Ectodermal cell (in vitro differentiated cells): ENCODE measurements around the gene SRXN1.
A peak's percentile ranks its signal among the peaks of the same experiment; 100 is the strongest.

Experiments used
- H3K27ac ChIP-seq: 2 replicates; pipeline ENCODE4 v1.7.0; 2013; ENCODE audit warnings: mild to moderate bottlenecking, low read depth, low read length; ENCODE audit not compliant: insufficient read depth, poor library complexity, severe bottlenecking
- H3K27me3 ChIP-seq: 2 replicates; pipeline ENCODE4 v1.7.0; 2013; ENCODE audit warnings: mild to moderate bottlenecking, low read length; ENCODE audit not compliant: insufficient read depth, control insufficient read depth, poor library complexity, severe bottlenecking
- H3K36me3 ChIP-seq: one replicate; pipeline ENCODE4 v1.7.0; 2013; ENCODE audit warnings: low read length; ENCODE audit not compliant: control insufficient read depth, insufficient read depth
- H3K4me1 ChIP-seq: one replicate; pipeline ENCODE4 v1.7.0; 2013; ENCODE audit warnings: low read length; ENCODE audit not compliant: control insufficient read depth, insufficient read depth
- H3K4me3 ChIP-seq: 2 replicates; pipeline ENCODE4 v1.7.0; 2013; ENCODE audit warnings: low read depth, low read length, control low read depth; ENCODE audit not compliant: insufficient read depth
- H3K9me3 ChIP-seq: 2 replicates; pipeline ENCODE4 v1.7.0; 2013; ENCODE audit warnings: mild to moderate bottlenecking, low read length, moderate library complexity; ENCODE audit not compliant: control insufficient read depth
- WGBS, 2 experiments: methylation state at CpG; one replicate each; pipeline ENCODE4 v1.1.7; 2013; ENCODE audit warnings: missing lambda C conversion rate in 2 of 2; 5-methylcytosine and 5-hydroxymethylcytosine counted together

Gene SRXN1

GRCh38 chr20:675453-676314, 22.7 kb upstream of the SRXN1 start, which contains the start of gene SCRT2:
Gene SCRT2 (minus strand): TSS chr20:675802. CDS start chr20:675601, 201 bp downstream.
- peak within 1 kb of the TSS; percentile 19 for H3K4me3 ChIP-seq
- H3K36me3 ChIP-seq: no peaks in the 10 kb centered on the region
- H3K9me3 ChIP-seq: no peaks in the 10 kb centered on the region
- H3K27ac ChIP-seq: no peak within 1 kb of the TSS
- H3K4me1 ChIP-seq: peaks cover 20% of the 10 kb centered on the region
- 0 to 1% methylated on average over 68 to 69 of the region's 69 CpGs for whole genome bisulfite sequencing, 2 experiments
- peaks cover 36% of the 10 kb centered on the region for H3K27me3 ChIP-seq

GRCh38 chr20:675033-675452, 22.0 kb upstream of the SRXN1 start:
- no peaks in the 10 kb centered on the region for H3K36me3 ChIP-seq
- WGBS, 2 experiments: 6% methylated on average over 25 of the region's 25 CpGs
- H3K27ac ChIP-seq: no peak overlapping the region
- H3K9me3 ChIP-seq: no peaks in the 10 kb centered on the region
- H3K27me3 ChIP-seq: peaks cover 36% of the 10 kb centered on the region
- peaks cover 20% of the 10 kb centered on the region for H3K4me1 ChIP-seq
- H3K4me3 ChIP-seq: peak overlapping the region; percentile 19

- Histone ChIP-seq H3K36me3 (no peaks in the 10 kb centered on the region), H3K9me3 (no peaks in the 10 kb centered on the region), H3K4me1 (peaks cover 20% of the 10 kb centered on the region), H3K27ac (no peak overlapping the region), H3K4me3 (no peak overlapping the region), H3K27me3 (peaks cover 36% of the 10 kb centered on the region)
- 75 to 78% methylated on average over 3 of the region's 3 CpGs for WGBS, 2 experiments
Measured at GRCh38 chr20:673603-674001, 20.6 kb upstream of the SRXN1 start.

GRCh38 chr20:672963-673602, 20.1 kb upstream of the SRXN1 start:
- 64 to 69% methylated on average over 7 of the region's 7 CpGs for whole genome bisulfite sequencing, 2 experiments
- Histone ChIP-seq H3K4me3 (no peak overlapping the region), H3K27me3 (peaks cover 36% of the 10 kb centered on the region), H3K9me3 (no peaks in the 10 kb centered on the region), H3K27ac (no peak overlapping the region), H3K36me3 (no peaks in the 10 kb centered on the region), H3K4me1 (peaks cover 20% of the 10 kb centered on the region)

GRCh38 chr20:671252-672030, 18.4 kb upstream of the SRXN1 start:
- Histone ChIP-seq H3K4me1 (peaks cover 14% of the 10 kb centered on the region), H3K27ac (no peak overlapping the region), H3K36me3 (no peaks in the 10 kb centered on the region), H3K4me3 (no peak overlapping the region), H3K9me3 (no peaks in the 10 kb centered on the region), H3K27me3 (peaks cover 29% of the 10 kb centered on the region)
- 90 to 91% methylated on average over 9 of the region's 9 CpGs for WGBS, 2 experiments

GRCh38 chr20:669573-669972, 16.6 kb upstream of the SRXN1 start:
- Histone ChIP-seq H3K27me3 (peaks cover 20% of the 10 kb centered on the region), H3K36me3 (no peaks in the 10 kb centered on the region), H3K4me1 (peaks cover 17% of the 10 kb centered on the region), H3K27ac (no peak overlapping the region), H3K4me3 (no peak overlapping the region), H3K9me3 (no peaks in the 10 kb centered on the region)
- WGBS, 2 experiments: 82 to 90% methylated on average over 7 of the region's 7 CpGs

GRCh38 chr20:668638-669037, 15.6 kb upstream of the SRXN1 start:
- Histone ChIP-seq H3K36me3 (no peaks in the 10 kb centered on the region), H3K9me3 (no peaks in the 10 kb centered on the region), H3K27me3 (peaks cover 16% of the 10 kb centered on the region), H3K27ac (no peak overlapping the region), H3K4me1 (peaks cover 17% of the 10 kb centered on the region), H3K4me3 (no peak overlapping the region)
- WGBS, 2 experiments: 76 to 83% methylated on average over 3 of the region's 3 CpGs

GRCh38 chr20:668050-668449, 15.1 kb upstream of the SRXN1 start:
- H3K27me3 ChIP-seq: peaks cover 19% of the 10 kb centered on the region
- H3K27ac ChIP-seq: no peak overlapping the region
- H3K36me3 ChIP-seq: no peaks in the 10 kb centered on the region
- no peak overlapping the region for H3K4me3 ChIP-seq
- H3K9me3 ChIP-seq: no peaks in the 10 kb centered on the region
- peaks cover 17% of the 10 kb centered on the region for H3K4me1 ChIP-seq

GRCh38 chr20:667351-668034, 14.5 kb upstream of the SRXN1 start:
- Histone ChIP-seq H3K36me3 (no peaks in the 10 kb centered on the region), H3K4me3 (no peak overlapping the region), H3K4me1 (peaks cover 14% of the 10 kb centered on the region), H3K9me3 (no peaks in the 10 kb centered on the region), H3K27ac (no peak overlapping the region), H3K27me3 (peaks cover 25% of the 10 kb centered on the region)
- WGBS, 2 experiments: 42 to 46% methylated on average over 9 of the region's 9 CpGs
